A673 (cell line): ENCODE data around the gene ZHX3. TPM values are rescaled to one million over a fixed set of nuclear protein-coding genes. Genes with fewer than 3 reads are reported as not detected.

Experiments
- BruUV-seq: library from RNA; stranded (reverse); fragments of 400-500 nt; replicated peaks from 2 replicates; lab custom pipeline; 2021; lab: Mats Ljungman, UMichigan
- CTCF ChIA-PET: fragments of 300-600 bp; sonication (Branson Sonifier 250); formaldehyde crosslinking; loops from one replicate; lab custom pipeline; 2022; ENCODE audit warnings: antibody characterized with exemption; lab: Charles Lee
- POLR2A ChIA-PET: fragments of 300-600 bp; sonication (Branson Sonifier 250); formaldehyde crosslinking; loops from one replicate; lab custom pipeline; 2022; ENCODE audit warnings: antibody characterized with exemption; ENCODE audit not compliant: low non-redundant PET; lab: Charles Lee
- DNase-seq: peaks from one replicate; pipeline ENCODE4 v3.0.0-alpha.2; 2015; ENCODE audit warnings: low spot score
- H3K27ac ChIP-seq: fragments of 200-600 bp; sonication (generic); 2 replicates; pipeline ENCODE4 v1.5.1; 2016; ENCODE audit warnings: mixed run types, low read depth, mild to moderate bottlenecking, mixed read lengths, antibody characterized with exemption, low read length; ENCODE audit not compliant: poor library complexity, severe bottlenecking
- H3K27me3 ChIP-seq: fragments of 200-600 bp; sonication (generic); replicated peaks from 2 replicates; pipeline ENCODE4 v1.6.1; 2017; ENCODE audit warnings: mixed run types, low read depth, mild to moderate bottlenecking, mixed read lengths, antibody characterized with exemption, low read length; ENCODE audit not compliant: insufficient read depth, poor library complexity
- H3K36me3 ChIP-seq: fragments of 200-600 bp; sonication (generic); 2 replicates; pipeline ENCODE4 v1.6.1; 2016; ENCODE audit warnings: mixed run types, mild to moderate bottlenecking, mixed read lengths, antibody characterized with exemption, low read length; ENCODE audit not compliant: insufficient read depth, poor library complexity, severe bottlenecking
- H3K4me1 ChIP-seq: fragments of 200-600 bp; sonication (generic); 2 replicates; pipeline ENCODE4 v1.6.1; 2017; ENCODE audit warnings: mixed run types, mild to moderate bottlenecking, mixed read lengths, antibody characterized with exemption, low read length; ENCODE audit not compliant: insufficient read depth, poor library complexity, severe bottlenecking
- H3K4me3 ChIP-seq: fragments of 200-600 bp; sonication (generic); 2 replicates; pipeline ENCODE4 v1.5.1; 2016; ENCODE audit warnings: low read depth, mixed run types, mild to moderate bottlenecking, mixed read lengths, low read length; ENCODE audit not compliant: poor library complexity, severe bottlenecking
- H3K9me3 ChIP-seq: fragments of 200-600 bp; sonication (generic); 2 replicates; pipeline ENCODE4 v1.6.1; 2016; ENCODE audit warnings: mixed run types, low read depth, mild to moderate bottlenecking, mixed read lengths, antibody characterized with exemption, low read length; ENCODE audit not compliant: poor library complexity, severe bottlenecking
- EZH2 ChIP-seq: fragments of 200-600 bp; sonication (generic); IDR thresholded peaks from 2 replicates; pipeline ENCODE4 v1.6.1; 2017; ENCODE audit warnings: borderline replicate concordance, low read depth, mild to moderate bottlenecking, mixed read lengths, antibody characterized with exemption, low read length; ENCODE audit not compliant: poor library complexity, severe bottlenecking
- intact Hi-C: fragments of 100-400 bp; cut with micrococcal nuclease; formaldehyde crosslinking; loops from one replicate; pipeline ENCODE4 v1.10.0; 2022; ENCODE audit not compliant: unreplicated experiment
- total RNA-seq: library from RNA; stranded (reverse); gene quantifications from 2 replicates; pipeline ENCODE4 v1.2.3, GENCODE V29; 2021
- TF ChIP-seq, protein P1 (sequence below): fragments of 300-800, 200-600 bp; sonication (generic); conservative IDR thresholded peaks from 2 replicates; pipeline ENCODE4 v1.5.1; 2017; ENCODE audit warnings: low read depth, mild to moderate bottlenecking, antibody characterized with exemption, low read length, moderate library complexity, mixed read lengths

ZHX3 gene
- total RNA-seq, 1 experiment from 2014 or later: 14.0 TPM

DNA sequence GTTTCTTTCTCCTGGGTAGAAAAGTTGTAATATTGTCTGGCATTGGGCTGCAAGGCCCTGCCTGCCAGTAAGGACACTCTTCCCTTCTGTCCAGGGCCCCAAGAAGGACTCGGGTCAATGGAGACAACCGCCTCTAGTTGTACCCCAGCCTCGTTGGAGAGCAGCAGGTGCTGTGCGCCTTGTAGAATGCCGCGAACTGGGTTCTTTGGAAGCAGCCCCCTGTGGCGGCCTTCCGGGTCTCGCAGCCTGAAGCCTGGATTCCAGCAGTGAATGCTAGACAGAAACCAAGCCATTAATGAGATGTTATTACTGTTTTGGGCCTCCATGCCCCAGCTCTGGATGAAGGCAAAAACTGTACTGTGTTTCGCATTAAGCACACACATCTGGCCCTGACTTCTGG, 143.2 kb downstream of the ZHX3 start:
- peaks cover 54% of the 10 kb centered on the region for H3K36me3 ChIP-seq
- intact Hi-C loops: no loop called here
- H3K4me3 ChIP-seq: no peak overlapping the region
- no peaks in the 10 kb centered on the region for H3K9me3 ChIP-seq
- no peak overlapping the region for H3K27ac ChIP-seq
- POLR2A ChIA-PET: no interaction called here
- CTCF ChIA-PET: no interaction called here
- no peaks in the 10 kb centered on the region for H3K27me3 ChIP-seq
- BruUV-seq: no TSS peak
- peaks cover 14% of the 10 kb centered on the region for H3K4me1 ChIP-seq
- DNase-seq: no peak
- no peak for TF ChIP-seq EZH2
- TF ChIP-seq, protein P1, sequence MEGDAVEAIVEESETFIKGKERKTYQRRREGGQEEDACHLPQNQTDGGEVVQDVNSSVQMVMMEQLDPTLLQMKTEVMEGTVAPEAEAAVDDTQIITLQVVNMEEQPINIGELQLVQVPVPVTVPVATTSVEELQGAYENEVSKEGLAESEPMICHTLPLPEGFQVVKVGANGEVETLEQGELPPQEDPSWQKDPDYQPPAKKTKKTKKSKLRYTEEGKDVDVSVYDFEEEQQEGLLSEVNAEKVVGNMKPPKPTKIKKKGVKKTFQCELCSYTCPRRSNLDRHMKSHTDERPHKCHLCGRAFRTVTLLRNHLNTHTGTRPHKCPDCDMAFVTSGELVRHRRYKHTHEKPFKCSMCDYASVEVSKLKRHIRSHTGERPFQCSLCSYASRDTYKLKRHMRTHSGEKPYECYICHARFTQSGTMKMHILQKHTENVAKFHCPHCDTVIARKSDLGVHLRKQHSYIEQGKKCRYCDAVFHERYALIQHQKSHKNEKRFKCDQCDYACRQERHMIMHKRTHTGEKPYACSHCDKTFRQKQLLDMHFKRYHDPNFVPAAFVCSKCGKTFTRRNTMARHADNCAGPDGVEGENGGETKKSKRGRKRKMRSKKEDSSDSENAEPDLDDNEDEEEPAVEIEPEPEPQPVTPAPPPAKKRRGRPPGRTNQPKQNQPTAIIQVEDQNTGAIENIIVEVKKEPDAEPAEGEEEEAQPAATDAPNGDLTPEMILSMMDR: no peak

DNA sequence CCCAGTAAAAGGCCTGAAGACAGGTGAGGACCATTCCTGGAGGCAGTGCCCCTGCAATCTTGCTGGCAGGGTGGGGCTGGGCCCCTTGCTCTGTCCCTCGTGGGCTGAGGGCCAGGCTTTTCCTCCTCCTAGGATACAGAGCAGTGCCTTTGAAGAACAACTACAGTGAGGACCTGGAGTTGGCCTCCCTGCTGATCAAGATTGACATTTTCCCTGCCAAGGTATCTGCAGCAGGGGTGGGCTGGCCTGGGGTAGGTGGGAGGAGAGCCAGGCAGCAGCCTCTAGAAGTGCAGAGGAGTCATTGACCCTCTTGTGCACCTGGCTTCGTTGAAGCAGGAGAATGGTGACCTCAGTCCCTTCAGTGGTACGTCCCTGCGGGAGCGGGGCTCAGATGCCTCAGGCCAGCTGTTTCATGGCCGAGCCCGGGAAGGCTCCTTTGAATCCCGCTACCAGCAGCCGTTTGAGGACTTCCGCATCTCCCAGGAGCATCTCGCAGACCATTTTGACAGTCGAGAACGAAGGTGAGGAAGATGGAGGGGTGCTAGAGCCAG, 143.7 kb downstream of the ZHX3 start:
- no peaks in the 10 kb centered on the region for H3K27me3 ChIP-seq
- H3K36me3 ChIP-seq: peaks cover 59% of the 10 kb centered on the region
- ChIA-PET CTCF (interaction anchor here (0.5 kb wide), 1 partner anchor 194 kb away, joined by 4 read pairs; no protein-coding TSS in a partner anchor), POLR2A (no interaction called here)
- TF ChIP-seq EZH2: no peak
- TF ChIP-seq, protein P1: no peak
- no TSS peak for BruUV-seq
- H3K4me3 ChIP-seq: no peak overlapping the region
- no peaks in the 10 kb centered on the region for H3K9me3 ChIP-seq
- H3K27ac ChIP-seq: no peak overlapping the region
- intact Hi-C loops: loop anchor here (1.0 kb wide), 2 partner anchors 58 to 166 kb away; partner anchors contain the start of gene LPIN3
- no peak for DNase-seq
- peaks cover 10% of the 10 kb centered on the region for H3K4me1 ChIP-seq

DNA sequence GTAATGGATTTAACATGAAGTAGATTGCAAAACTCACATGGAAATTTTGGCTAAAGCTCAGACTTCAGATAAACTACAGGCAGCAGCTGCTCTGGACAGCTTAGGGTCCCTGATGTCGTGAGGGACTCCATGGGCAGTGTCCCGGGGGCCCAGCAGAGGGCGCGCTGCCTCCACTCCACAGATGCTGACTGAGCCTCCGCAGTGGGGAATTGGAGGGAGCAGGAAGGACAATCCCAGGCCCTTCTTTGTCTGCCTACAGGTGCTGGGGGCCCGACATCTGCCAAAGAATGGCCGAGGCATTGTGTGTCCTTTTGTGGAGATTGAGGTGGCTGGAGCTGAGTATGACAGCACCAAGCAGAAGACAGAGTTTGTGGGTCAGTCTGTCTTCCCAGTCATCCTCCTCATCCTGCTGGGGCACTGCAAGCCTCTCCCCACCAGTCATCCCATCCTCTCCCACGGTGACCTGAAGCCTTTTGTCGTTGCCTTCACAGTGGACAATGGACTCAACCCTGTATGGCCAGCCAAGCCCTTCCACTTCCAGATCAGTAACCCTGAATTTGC, 144.3 kb downstream of the ZHX3 start:
- H3K9me3 ChIP-seq: no peaks in the 10 kb centered on the region
- no TSS peak for BruUV-seq
- H3K36me3 ChIP-seq: peaks cover 66% of the 10 kb centered on the region
- ChIA-PET CTCF (interaction anchor here (0.5 to 1.0 kb wide), 10 partner anchors 8 to 195 kb away, joined by 3 to 15 read pairs (median 4); partner anchors contain the start of gene LPIN3), POLR2A (no interaction called here)
- no peak overlapping the region for H3K4me3 ChIP-seq
- no peak overlapping the region for H3K27ac ChIP-seq
- peaks cover 5% of the 10 kb centered on the region for H3K4me1 ChIP-seq
- H3K27me3 ChIP-seq: no peaks in the 10 kb centered on the region
- intact Hi-C loops: loop anchor here (1.0 kb wide), 2 partner anchors 59 to 167 kb away; partner anchors contain the start of gene LPIN3
- peak; percentile 78 for DNase-seq
- TF ChIP-seq EZH2: no peak
- TF ChIP-seq, protein P1: peak; percentile 94
